ENCODE measurements around the gene MALT1.

The MALT1 gene

GRCh38 chr18:58694221-58694620 is 23.0 kb downstream of the MALT1 start:
- DNase-seq, result no peak

GRCh38 chr18:58694720-58695468 is 23.6 kb downstream of the MALT1 start:
- no peak for DNase-seq

DNA sequence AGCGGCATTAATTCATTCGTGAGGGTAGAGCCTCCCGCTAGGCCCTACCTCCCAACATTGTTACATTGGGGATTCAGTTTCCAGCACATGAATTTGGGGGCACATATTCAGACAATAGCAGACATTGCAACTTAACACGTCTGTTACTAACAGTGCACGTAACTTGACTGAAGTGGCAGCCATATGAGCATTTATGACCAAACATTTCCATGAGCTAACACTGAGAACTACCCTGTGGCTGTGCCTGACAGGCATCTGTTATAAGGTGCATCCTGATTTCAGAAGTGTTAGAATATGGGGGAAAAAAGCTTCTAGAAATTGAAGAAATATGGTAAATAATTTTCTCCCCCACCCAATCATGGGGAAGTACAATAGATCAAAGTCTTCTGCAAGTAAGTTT is 24.5 kb downstream of the MALT1 start:
- peak; percentile 28 for DNase-seq

DNA sequence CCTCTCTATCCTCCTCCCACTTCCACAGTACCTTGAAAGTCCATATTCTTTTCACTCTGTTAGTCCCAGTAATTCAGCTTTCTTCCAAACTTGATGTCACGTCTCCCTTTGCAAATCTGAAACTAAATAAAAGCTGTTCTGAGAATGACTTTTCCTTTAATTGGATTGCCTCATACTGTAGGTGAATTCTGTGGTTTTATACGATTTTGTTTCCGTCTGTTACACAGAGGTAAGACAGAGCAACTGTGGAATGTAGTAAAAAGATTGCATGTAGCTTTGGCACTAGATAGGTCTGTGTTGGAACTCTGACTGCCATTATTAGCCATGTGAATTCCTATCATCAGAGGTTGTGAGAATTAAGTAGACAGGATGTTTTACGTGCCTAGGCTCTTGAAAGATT is 25.9 kb downstream of the MALT1 start:
- no peak for DNase-seq

GRCh38 chr18:58698701-58699193 is 27.5 kb downstream of the MALT1 start:
- no peak for DNase-seq

DNA sequence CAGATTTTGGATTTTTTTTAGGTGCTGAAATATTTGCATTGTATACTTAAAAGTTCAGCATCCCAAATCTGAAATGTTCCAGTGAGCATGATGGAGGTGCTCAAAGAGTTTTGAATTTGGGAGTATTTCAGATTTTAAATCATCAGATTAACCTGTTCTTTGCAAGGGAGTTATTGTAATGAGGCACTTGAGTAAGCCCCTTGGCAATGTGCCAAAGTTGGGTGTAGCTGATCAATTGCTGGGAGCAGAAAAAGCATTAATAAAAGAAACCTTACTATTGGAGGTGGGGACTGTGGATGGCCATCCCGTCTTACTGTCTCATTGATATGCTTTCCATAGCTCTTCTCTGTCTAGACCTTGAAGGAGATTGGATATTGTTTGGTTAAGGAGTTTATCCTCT is 28.3 kb downstream of the MALT1 start:
- no peak for DNase-seq

GRCh38 chr18:58700209-58700608 is 28.9 kb downstream of the MALT1 start:
- no peak for DNase-seq

- DNase-seq, result no peak
These were observed 41.7 kb downstream of the MALT1 start for GRCh38 chr18:58712930-58713329.

DNA sequence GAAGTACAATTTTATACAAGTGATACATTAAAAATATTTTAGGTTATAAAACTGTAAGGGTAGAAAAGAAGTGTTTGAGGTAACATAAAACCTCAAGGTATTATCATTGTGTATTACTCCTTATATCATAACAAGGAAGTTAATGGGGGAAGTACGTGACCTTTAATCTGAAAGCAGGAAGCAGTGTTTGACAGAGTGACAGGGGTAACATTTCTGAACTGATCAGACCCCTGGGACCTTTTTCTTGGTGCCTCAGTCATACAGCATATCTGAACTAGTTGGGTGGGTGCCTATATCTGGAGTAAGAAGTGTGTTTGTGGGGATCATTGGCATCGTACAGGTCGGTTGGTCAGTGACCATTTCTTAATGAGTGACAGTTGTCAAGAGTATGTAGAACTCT is 43.0 kb downstream of the MALT1 start:
- DNase-seq, result no peak

GRCh38 chr18:58714821-58715220 is 43.6 kb downstream of the MALT1 start:
- no peak for DNase-seq

DNA sequence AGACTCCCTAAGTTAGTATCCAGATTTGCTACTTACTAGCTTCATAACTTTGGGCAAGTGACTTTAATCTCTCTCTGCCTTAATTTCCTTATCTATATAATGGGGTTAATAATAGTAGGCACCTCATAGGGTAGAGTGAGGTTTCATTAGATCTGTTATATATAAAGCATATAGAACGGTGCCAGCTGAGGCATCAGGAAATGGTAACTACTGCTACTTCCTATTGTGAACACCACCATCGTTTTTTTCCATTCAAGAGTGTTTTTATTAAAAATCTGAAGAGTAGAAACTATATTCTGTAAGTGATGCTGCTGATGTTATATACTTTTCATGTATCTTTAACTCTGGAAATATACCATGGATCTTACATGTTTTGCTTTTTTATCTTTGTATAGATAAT is 44.3 kb downstream of the MALT1 start:
- no peak for DNase-seq

- DNase-seq, result no peak
These were observed 44.9 kb downstream of the MALT1 start for GRCh38 chr18:58716060-58716756.

GRCh38 chr18:58721566-58722239 is 50.4 kb downstream of the MALT1 start:
- DNase-seq, result no peak

DNA sequence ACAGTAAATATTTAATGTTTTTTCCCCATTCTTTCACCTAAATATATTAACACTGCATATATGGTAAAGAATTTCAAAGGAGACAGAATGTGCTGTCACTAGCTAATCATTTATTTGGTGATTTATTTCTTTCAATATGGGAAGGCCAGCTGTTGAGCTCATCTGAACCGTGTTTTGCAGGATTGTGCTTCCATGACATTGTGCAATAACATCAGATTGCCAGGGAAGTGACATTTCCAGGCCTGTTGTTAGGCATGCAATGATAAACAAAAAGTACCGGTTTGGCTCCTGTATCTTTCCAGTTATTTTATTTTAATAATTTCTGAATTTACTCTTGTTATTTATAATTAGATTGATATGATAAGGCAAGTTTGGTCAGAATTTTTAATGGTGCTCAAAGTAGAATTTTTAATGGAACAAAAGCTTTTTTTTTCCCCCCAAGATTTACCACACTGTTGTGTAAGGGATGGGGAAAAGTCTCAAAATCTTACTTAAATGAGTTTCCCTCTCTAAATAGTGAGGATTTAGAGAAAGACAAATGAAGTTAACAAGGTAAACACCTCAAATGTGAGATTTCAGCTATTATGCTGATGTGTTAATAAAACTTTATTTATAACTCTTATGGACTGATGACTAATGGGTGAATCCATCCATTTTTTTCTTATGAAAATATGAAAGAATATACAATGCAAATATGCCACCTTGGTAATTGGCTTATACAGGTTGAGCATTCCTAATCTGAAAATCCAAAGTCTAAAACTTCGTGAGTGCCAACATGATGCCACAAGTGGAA is 52.7 kb downstream of the MALT1 start:
- no peak for DNase-seq

GRCh38 chr18:58726671-58727070 is 55.4 kb downstream of the MALT1 start:
- DNase-seq, result no peak

DNA sequence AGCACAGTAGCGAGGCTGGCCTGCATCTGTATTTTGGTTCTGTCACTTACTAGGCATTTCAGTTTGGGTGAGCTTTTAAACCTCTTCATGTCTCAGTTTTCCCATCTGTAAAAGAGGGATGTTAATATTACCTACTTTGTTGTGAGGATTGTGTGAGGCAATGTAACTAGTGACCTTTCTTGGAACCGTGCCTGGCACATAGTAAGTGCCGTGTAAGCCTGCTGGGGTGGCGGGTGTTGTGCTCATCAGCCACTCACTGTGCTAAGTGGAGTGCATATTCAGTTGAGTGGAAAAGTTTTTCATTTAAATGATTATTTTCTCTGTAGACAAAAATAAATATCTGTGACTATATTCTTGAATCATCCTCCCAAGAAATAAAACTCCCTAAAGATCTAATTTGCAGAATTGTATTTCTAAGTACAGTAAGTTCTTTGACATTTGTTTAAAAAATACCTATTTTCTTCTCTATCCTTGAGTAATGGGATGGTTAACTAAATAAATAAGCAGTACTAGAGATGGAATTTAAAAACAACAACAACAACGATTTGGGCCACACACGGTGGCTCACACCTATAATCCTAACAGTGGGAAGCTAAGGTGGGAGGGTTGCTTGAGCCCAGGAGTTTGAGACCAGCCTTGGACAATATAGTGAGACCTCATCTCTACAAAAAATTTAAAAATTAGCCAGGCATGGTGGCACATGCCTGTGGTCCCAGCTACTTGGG is 56.7 kb downstream of the MALT1 start:
- DNase-seq, result no peak

DNA sequence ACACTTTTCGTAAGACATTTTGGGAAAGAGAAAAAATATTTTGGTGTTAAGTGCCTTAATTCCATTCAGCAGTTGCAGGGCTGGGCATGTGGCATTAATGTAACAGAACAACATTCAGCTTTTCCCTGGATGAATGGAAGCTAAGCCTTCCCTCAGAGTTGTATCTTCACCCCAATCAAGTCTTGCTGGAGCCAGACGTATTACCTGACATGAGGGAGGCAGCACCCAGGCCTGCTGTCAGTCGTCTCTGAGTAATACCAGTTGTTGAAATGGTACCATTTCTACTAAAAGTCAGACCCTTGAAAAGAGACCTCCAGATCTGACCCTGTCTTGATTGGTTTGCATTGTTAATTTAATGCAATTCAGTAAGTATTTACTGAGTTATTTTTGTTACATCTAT is 57.5 kb downstream of the MALT1 start:
- no peak for DNase-seq

DNA sequence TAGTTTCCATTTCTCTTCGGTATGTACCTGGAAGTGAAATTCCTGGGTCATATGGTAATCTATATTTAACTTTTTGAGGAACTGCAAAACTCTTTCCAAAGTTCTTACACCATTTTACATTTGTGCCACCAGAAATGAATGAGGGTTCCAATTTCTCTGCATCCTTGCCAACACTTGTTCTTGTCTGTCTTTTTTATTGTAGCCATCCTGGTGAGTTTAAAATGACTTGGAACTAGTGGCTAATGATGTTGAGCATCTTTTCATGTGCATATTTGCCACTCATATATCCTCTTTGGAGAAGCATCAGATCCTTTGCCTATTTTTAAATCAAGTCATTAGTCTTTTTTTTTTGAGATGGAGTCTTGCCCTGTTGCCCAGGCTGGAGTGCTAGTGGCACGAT is 59.4 kb downstream of the MALT1 start:
- no peak for DNase-seq

DNA sequence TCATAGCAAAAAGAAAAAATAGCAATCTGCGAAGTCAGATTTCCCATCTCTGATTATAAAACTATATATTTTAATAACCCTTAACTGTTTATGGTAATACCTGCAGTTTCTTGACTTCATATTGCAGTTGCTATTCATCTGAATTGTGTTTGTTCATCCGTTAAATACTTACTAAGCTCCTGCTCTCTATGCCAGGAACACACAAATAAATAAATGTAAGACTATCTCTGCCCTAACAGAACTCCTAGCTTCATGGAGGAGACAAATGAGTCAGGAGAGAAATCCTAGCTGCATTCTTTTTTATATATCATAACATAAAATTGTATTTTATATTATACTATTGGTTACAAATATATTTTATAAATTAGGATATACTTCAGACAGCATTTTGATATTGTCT is 61.2 kb downstream of the MALT1 start:
- no peak for DNase-seq

- DNase-seq, result no peak
These were observed 62.6 kb downstream of the MALT1 start for GRCh38 chr18:58733866-58734265.

DNA sequence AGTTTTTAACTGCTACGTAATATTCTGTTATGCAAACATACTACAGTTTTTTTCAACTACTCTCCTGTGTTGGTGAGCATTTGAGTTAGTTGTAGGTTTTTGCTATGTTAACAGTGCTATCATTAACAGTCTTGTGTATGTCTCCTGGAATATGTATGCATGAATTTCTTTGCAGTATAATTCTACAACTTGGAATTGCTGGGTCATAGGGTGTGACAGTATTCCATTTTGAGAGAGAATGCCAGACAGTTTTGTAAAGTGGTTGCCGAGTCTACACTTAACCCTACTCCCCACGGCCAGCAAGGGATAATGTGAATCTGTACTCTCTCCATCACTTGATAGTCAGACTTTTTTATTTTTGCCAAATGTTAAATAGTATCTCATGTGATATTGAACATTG is 67.1 kb downstream of the MALT1 start:
- DNase-seq, result no peak

GRCh38 chr18:58745914-58746313 is 74.6 kb downstream of the MALT1 start:
- DNase-seq, result no peak

Data from activated CD4-positive, alpha-beta T cell treated with anti-CD3 and anti-CD28 coated beads for 48 hours (primary cell).